HCT116 (cell line): ENCODE results near the gene NDUFS3. TPM values are rescaled to one million over a fixed set of nuclear protein-coding genes. Genes with fewer than 3 reads are reported as not detected.

ENCODE experiments used
- ATAC-seq: fragments of 200-7000 bp; cut with Tn5 transposase; 2 replicates; pipeline ENCODE4 v1.9.1; 2020; ENCODE audit warnings: mild to moderate bottlenecking, moderate library complexity
- BruUV-seq: library from RNA; stranded (reverse); fragments of 400-500 nt; replicated peaks from 2 replicates; lab custom pipeline; 2021; lab: Mats Ljungman, UMichigan
- CTCF ChIA-PET: fragments of 300-600 bp; sonication (Branson Sonifier 250); formaldehyde crosslinking; loops from one replicate; lab custom pipeline; 2021; ENCODE audit warnings: antibody characterized with exemption; lab: Charles Lee
- POLR2A ChIA-PET: fragments of 300-600, 350-600 bp; sonication (Branson Sonifier 250); formaldehyde crosslinking; loops from one replicate; lab custom pipeline; 2021; ENCODE audit warnings: antibody characterized with exemption; lab: Charles Lee
- RAD21 ChIA-PET, 2 experiments: fragments of 300-600 bp; sonication (Branson Sonifier 250); formaldehyde crosslinking; loops; one replicate each; lab custom pipeline; 2023; ENCODE audit warnings: low total read pairs in 2 of 2; ENCODE audit not compliant: uncharacterized antibody in 2 of 2, unreplicated experiment in 2 of 2, low non-redundant PET in 1 of 2; lab: Charles Lee
- DNase-seq: peaks from one replicate; pipeline ENCODE4 v3.0.0-alpha.2; 2010; ENCODE audit warnings: low read depth, low spot score
- H2AFZ ChIP-seq: fragments of 200-600 bp; shearing (Covaris generic), sonication (generic); 2 replicates; pipeline ENCODE4 v1.6.1; 2017; ENCODE audit warnings: low read depth, mixed run types, mixed read lengths, antibody characterized with exemption, low read length; ENCODE audit not compliant: poor library complexity, severe bottlenecking
- H3K27ac ChIP-seq: 2 replicates; pipeline ENCODE4 v1.5.1; 2012; ENCODE audit warnings: low read depth, low read length
- H3K27me3 ChIP-seq: fragments of 200-600 bp; sonication (generic); 2 replicates; pipeline ENCODE4 v1.6.1; 2016; ENCODE audit warnings: mixed run types, low read length, mixed read lengths; ENCODE audit not compliant: insufficient read depth
- H3K36me3 ChIP-seq, 2 experiments: fragments of 200-500 bp in 1 of 2; fragments of 200-600 bp in 1 of 2; sonication (Bioruptor generic) in 1 of 2; sonication (generic) in 1 of 2; 2 replicates each; pipeline versions ENCODE4 v1.5.1 to v1.6.1; 2014 to 2016; ENCODE audit warnings: low read length in 2 of 2, inconsistent platforms in 1 of 2, mixed read lengths in 1 of 2, mixed run types in 1 of 2; ENCODE audit not compliant: insufficient read depth in 2 of 2, control insufficient read depth in 1 of 2
- H3K4me1 ChIP-seq, 2 experiments: fragments of 200-600 bp in 1 of 2; sonication (generic) in 1 of 2; 2 replicates each; pipeline versions ENCODE4 v1.5.1 to v1.6.1; 2012 to 2017; ENCODE audit warnings: low read length in 2 of 2, inconsistent platforms in 1 of 2, mild to moderate bottlenecking in 1 of 2, mixed read lengths in 1 of 2, mixed run types in 1 of 2, moderate library complexity in 1 of 2; ENCODE audit not compliant: insufficient read depth in 2 of 2, control insufficient read depth in 1 of 2
- H3K4me2 ChIP-seq: fragments of 200-600 bp; sonication (generic); 2 replicates; pipeline ENCODE4 v1.6.1; 2017; ENCODE audit warnings: mixed run types, low read length, mixed read lengths
- H3K4me3 ChIP-seq, 2 experiments: fragments of 200-600 bp in 1 of 2; sonication (generic) in 1 of 2; replicated peaks in 1 of 2; 2 replicates each; pipeline ENCODE4 v1.5.1; 2011 to 2016; ENCODE audit warnings: low read length in 2 of 2, control low read depth in 1 of 2, low read depth in 1 of 2, mild to moderate bottlenecking in 1 of 2, mixed read lengths in 1 of 2, mixed run types in 1 of 2
- H3K79me2 ChIP-seq: fragments of 200-600 bp; sonication (generic); 2 replicates; pipeline ENCODE4 v1.6.1; 2017; ENCODE audit warnings: mild to moderate bottlenecking, mixed run types, low read length, moderate library complexity, mixed read lengths; ENCODE audit not compliant: insufficient read depth
- H3K9ac ChIP-seq: fragments of 200-600 bp; sonication (generic); 2 replicates; pipeline ENCODE4 v1.6.1; 2016; ENCODE audit warnings: low read length, mixed read lengths
- H3K9me2 ChIP-seq: fragments of 200-600 bp; sonication (generic), shearing (Covaris generic); 2 replicates; pipeline ENCODE4 v1.6.1; 2017; ENCODE audit warnings: mixed run types, mild to moderate bottlenecking, moderate library complexity; ENCODE audit not compliant: insufficient read depth
- H3K9me3 ChIP-seq, 2 experiments: fragments of 200-500 bp in 1 of 2; fragments of 200-600 bp in 1 of 2; sonication (Bioruptor generic) in 1 of 2; sonication (generic) in 1 of 2; 2 replicates each; pipeline ENCODE4 v1.6.1; 2014 to 2017; ENCODE audit warnings: low read length in 2 of 2, mixed read lengths in 2 of 2, inconsistent platforms in 1 of 2, low read depth in 1 of 2, mild to moderate bottlenecking in 1 of 2, mixed run types in 1 of 2, moderate library complexity in 1 of 2; ENCODE audit not compliant: control insufficient read depth in 1 of 2, insufficient read depth in 1 of 2
- H4K20me1 ChIP-seq: fragments of 200-600 bp; sonication (generic), shearing (Covaris generic); 2 replicates; pipeline ENCODE4 v1.6.1; 2017; ENCODE audit warnings: mixed run types, mild to moderate bottlenecking, moderate library complexity; ENCODE audit not compliant: insufficient read depth
- ELF1 ChIP-seq: IDR thresholded peaks from 2 replicates; pipeline ENCODE4 v1.6.1; 2012; ENCODE audit warnings: low read depth, borderline replicate concordance
- EZH2 ChIP-seq: fragments of 200-600 bp; sonication (generic); IDR thresholded peaks from 2 replicates; pipeline ENCODE4 v1.6.1; 2017; ENCODE audit warnings: antibody characterized with exemption, mixed run types
- FOSL1 ChIP-seq: IDR thresholded peaks from 2 replicates; pipeline ENCODE4 v1.6.1; 2012; ENCODE audit warnings: low read depth
- JUND ChIP-seq: IDR thresholded peaks from 2 replicates; pipeline ENCODE4 v1.6.1; 2012
- POLR2AphosphoS5 ChIP-seq: IDR thresholded peaks from 2 replicates; pipeline ENCODE4 v1.6.1; 2011; ENCODE audit warnings: mild to moderate bottlenecking, low read depth, low read length, moderate library complexity
- SIN3A ChIP-seq: IDR thresholded peaks from 2 replicates; pipeline ENCODE4 v1.6.1; 2012; ENCODE audit warnings: low read depth
- SP1 ChIP-seq: IDR thresholded peaks from 2 replicates; pipeline ENCODE4 v1.6.1; 2012; ENCODE audit warnings: low read depth
- SRF ChIP-seq: IDR thresholded peaks from 2 replicates; pipeline ENCODE4 v1.6.1; 2012; ENCODE audit warnings: low read depth
- TCF7L2 ChIP-seq: IDR thresholded peaks from 2 replicates; pipeline ENCODE4 v1.7.0; 2011; ENCODE audit warnings: borderline replicate concordance, inconsistent platforms; ENCODE audit not compliant: insufficient read depth, insufficient read length; ENCODE audit errors: extremely low read depth
- YY1 ChIP-seq: IDR thresholded peaks from 2 replicates; pipeline ENCODE4 v1.6.1; 2011; ENCODE audit warnings: low read length, low read depth, moderate library complexity, mild to moderate bottlenecking; ENCODE audit not compliant: insufficient replicate concordance; ENCODE audit errors: extremely low read depth
- ZFX ChIP-seq: fragments of 450-650 bp; IDR thresholded peaks from 2 replicates; pipeline ENCODE4 v1.6.1; 2017
- intact Hi-C: fragments of 100-400 bp; cut with micrococcal nuclease; formaldehyde crosslinking; loops from 2 replicates; pipeline ENCODE4 v1.10.0; 2022
- total RNA-seq: library from RNA; stranded (reverse); gene quantifications from one replicate; pipeline ENCODE4 v1.2.1, GENCODE V29; 2021; ENCODE audit not compliant: unreplicated experiment
- TF ChIP-seq, protein P1 (sequence below), 3 experiments: fragments of 200-600 bp in 1 of 3; sonication (generic) in 1 of 3; IDR thresholded peaks in 2 of 3; conservative IDR thresholded peaks in 1 of 3; 2 replicates each; pipeline ENCODE4 v1.5.1; 2012 to 2017; ENCODE audit warnings: low read depth in 2 of 3, low read length in 2 of 3, antibody characterized with exemption in 1 of 3, borderline replicate concordance in 1 of 3, control low read depth in 1 of 3, mild to moderate bottlenecking in 1 of 3, mixed read lengths in 1 of 3, mixed run types in 1 of 3, moderate library complexity in 1 of 3; ENCODE audit not compliant: insufficient read depth in 1 of 3
- TF ChIP-seq, protein P2 (sequence below): IDR thresholded peaks from 2 replicates; pipeline ENCODE4 v1.6.1; 2012; ENCODE audit warnings: low read depth
- TF ChIP-seq, protein P3 (sequence below): IDR thresholded peaks from 2 replicates; pipeline ENCODE4 v1.6.1; 2011; ENCODE audit warnings: mild to moderate bottlenecking, low read length, moderate library complexity; ENCODE audit not compliant: insufficient replicate concordance; ENCODE audit errors: extremely low read depth
- TF ChIP-seq, protein P4 (sequence below): IDR thresholded peaks from 2 replicates; pipeline ENCODE4 v1.6.1; 2012
- TF ChIP-seq, protein P5 (sequence below): IDR thresholded peaks from 2 replicates; pipeline ENCODE4 v1.6.1; 2012

NDUFS3 gene
- total RNA-seq, 1 experiment from 2014 or later = 134 TPM

DNA sequence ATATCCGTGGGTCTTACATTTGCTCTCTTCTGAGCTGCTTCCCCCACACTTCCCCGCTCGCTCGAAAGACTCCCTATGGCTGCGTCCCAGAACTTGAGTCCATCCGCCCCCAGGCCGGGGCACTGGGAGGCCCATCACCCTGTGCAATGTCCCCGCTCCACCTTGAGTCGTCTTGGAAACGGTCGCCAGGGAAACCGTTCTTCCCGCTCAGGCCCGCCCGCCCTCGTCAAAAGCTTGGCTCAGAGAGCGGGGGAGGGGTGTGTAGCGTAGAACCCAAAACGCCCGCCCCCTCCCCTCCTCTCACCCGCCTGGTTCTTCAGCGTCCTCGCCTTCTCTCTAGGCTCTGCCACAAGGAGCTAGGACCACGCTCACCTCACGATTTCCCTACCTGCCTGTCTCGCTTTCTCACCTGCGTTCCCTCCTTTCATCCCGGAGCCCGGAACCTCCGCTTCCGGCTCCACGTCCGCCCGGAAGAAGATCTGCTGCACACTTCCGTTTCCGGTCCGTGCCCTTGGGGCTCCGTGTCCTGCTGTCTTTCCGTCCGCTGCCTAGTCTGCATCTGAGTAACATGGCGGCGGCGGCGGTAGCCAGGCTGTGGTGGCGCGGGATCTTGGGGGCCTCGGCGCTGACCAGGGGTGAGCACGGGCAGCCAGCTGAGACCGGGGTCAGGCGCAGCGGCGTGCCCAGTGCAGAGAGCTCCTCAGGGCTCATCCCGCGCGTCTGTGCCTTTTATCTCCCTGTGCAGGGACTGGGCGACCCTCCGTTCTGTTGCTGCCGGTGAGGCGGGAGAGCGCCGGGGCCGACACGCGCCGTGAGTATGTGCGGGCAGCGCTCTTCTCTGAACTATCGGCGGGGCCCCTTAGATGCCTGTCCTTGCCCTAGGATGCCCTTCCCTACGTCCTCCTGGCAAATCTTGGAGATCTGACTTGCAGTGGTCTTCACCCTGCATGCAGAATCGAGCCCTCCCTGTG is at the start of gene NDUFS3, which contains the start of gene KBTBD4 (continued):
- peak; percentile 68; the same call in 1 of the 2 replicates for TF ChIP-seq SIN3A
- no peak for TF ChIP-seq EZH2
- TF ChIP-seq SP1 = peak; percentile 76
- peak; percentile 80 for TF ChIP-seq TCF7L2
- peak; percentile 92 for TF ChIP-seq POLR2AphosphoS5
- TF ChIP-seq JUND = no peak
- peak; percentile 60 for TF ChIP-seq ZFX
- peak; percentile 59; the same call in 1 of the 2 replicates for TF ChIP-seq ELF1

DNA sequence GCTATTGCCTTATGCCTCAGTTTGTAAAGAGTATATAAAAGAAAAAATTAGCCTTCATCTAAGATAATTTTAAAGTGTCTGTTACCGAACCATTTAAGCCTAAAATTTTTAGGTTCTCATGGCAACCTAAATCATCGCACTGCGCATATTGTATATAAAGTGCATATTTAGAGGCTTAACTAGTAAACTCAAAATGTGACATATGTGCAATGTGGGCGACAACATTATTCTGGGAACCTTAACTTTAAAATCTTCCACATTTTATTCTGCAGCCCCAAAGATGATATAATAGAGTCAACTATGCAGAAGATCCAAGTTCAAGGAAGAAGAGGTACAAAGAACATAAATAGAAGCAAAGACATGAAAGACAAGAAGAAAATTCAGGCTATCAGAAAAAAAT is 48.9 kb upstream of the NDUFS3 start:
- intact Hi-C loops = no loop called here
- TF ChIP-seq, protein P1, sequence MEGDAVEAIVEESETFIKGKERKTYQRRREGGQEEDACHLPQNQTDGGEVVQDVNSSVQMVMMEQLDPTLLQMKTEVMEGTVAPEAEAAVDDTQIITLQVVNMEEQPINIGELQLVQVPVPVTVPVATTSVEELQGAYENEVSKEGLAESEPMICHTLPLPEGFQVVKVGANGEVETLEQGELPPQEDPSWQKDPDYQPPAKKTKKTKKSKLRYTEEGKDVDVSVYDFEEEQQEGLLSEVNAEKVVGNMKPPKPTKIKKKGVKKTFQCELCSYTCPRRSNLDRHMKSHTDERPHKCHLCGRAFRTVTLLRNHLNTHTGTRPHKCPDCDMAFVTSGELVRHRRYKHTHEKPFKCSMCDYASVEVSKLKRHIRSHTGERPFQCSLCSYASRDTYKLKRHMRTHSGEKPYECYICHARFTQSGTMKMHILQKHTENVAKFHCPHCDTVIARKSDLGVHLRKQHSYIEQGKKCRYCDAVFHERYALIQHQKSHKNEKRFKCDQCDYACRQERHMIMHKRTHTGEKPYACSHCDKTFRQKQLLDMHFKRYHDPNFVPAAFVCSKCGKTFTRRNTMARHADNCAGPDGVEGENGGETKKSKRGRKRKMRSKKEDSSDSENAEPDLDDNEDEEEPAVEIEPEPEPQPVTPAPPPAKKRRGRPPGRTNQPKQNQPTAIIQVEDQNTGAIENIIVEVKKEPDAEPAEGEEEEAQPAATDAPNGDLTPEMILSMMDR (IDR thresholded peaks at IDR 0.05 in 2 of 3, conservative IDR thresholded peaks at IDR 0.05 in 1 of 3; ENCODE audit: borderline replicate concordance in 1 of 3, insufficient read depth in 1 of 3, low read depth in 2 of 3, low read length in 2 of 3) = no peak
- TF ChIP-seq FOSL1 = no peak
- TF ChIP-seq, protein P2, sequence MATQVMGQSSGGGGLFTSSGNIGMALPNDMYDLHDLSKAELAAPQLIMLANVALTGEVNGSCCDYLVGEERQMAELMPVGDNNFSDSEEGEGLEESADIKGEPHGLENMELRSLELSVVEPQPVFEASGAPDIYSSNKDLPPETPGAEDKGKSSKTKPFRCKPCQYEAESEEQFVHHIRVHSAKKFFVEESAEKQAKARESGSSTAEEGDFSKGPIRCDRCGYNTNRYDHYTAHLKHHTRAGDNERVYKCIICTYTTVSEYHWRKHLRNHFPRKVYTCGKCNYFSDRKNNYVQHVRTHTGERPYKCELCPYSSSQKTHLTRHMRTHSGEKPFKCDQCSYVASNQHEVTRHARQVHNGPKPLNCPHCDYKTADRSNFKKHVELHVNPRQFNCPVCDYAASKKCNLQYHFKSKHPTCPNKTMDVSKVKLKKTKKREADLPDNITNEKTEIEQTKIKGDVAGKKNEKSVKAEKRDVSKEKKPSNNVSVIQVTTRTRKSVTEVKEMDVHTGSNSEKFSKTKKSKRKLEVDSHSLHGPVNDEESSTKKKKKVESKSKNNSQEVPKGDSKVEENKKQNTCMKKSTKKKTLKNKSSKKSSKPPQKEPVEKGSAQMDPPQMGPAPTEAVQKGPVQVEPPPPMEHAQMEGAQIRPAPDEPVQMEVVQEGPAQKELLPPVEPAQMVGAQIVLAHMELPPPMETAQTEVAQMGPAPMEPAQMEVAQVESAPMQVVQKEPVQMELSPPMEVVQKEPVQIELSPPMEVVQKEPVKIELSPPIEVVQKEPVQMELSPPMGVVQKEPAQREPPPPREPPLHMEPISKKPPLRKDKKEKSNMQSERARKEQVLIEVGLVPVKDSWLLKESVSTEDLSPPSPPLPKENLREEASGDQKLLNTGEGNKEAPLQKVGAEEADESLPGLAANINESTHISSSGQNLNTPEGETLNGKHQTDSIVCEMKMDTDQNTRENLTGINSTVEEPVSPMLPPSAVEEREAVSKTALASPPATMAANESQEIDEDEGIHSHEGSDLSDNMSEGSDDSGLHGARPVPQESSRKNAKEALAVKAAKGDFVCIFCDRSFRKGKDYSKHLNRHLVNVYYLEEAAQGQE = no peak
- TF ChIP-seq SRF = no peak
- no peak for TF ChIP-seq YY1
- TF ChIP-seq, protein P3, sequence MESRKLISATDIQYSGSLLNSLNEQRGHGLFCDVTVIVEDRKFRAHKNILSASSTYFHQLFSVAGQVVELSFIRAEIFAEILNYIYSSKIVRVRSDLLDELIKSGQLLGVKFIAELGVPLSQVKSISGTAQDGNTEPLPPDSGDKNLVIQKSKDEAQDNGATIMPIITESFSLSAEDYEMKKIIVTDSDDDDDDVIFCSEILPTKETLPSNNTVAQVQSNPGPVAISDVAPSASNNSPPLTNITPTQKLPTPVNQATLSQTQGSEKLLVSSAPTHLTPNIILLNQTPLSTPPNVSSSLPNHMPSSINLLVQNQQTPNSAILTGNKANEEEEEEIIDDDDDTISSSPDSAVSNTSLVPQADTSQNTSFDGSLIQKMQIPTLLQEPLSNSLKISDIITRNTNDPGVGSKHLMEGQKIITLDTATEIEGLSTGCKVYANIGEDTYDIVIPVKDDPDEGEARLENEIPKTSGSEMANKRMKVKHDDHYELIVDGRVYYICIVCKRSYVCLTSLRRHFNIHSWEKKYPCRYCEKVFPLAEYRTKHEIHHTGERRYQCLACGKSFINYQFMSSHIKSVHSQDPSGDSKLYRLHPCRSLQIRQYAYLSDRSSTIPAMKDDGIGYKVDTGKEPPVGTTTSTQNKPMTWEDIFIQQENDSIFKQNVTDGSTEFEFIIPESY = no peak
- TF ChIP-seq ZFX = no peak
- TF ChIP-seq, protein P4, sequence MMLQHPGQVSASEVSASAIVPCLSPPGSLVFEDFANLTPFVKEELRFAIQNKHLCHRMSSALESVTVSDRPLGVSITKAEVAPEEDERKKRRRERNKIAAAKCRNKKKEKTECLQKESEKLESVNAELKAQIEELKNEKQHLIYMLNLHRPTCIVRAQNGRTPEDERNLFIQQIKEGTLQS = no peak
- TF ChIP-seq, protein P5, sequence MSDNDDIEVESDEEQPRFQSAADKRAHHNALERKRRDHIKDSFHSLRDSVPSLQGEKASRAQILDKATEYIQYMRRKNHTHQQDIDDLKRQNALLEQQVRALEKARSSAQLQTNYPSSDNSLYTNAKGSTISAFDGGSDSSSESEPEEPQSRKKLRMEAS = no peak

More for the DNA sequence above, 48.9 kb upstream of the NDUFS3 start:
- no peak for ATAC-seq
- no peak overlapping the region for H2AFZ ChIP-seq
- POLR2A ChIA-PET = no interaction called here
- CTCF ChIA-PET = interaction anchor here (1.2 kb wide), 1 partner anchor 10 kb away, joined by 3 read pairs; no protein-coding TSS in a partner anchor
- peaks cover 100% of the 10 kb centered on the region for H3K79me2 ChIP-seq
- H3K9me3 ChIP-seq = no peaks in the 10 kb centered on the region
- H3K27me3 ChIP-seq = no peaks in the 10 kb centered on the region
- BruUV-seq = no TSS peak
- no peaks in the 10 kb centered on the region for H3K9me2 ChIP-seq
- H3K4me3 ChIP-seq = no peak overlapping the region
- H3K9ac ChIP-seq = no peak overlapping the region
- H4K20me1 ChIP-seq = peaks cover 17% of the 10 kb centered on the region; the same call in 1 of the 2 replicates
- H3K4me2 ChIP-seq = no peak overlapping the region
- RAD21 ChIA-PET = no interaction called here
- no peaks in the 10 kb centered on the region for H3K36me3 ChIP-seq
- peaks cover 4 to 10% of the 10 kb centered on the region in 2 experiments; a peak in 3 of 4 replicates for H3K4me1 ChIP-seq
- no peak overlapping the region for H3K27ac ChIP-seq
- DNase-seq = no peak
